Islet precursor cell (in vitro differentiated cells): Measurements from ENCODE around the gene KCNMB2.
"Not testable (repeated sequence)": the region's sequence is repeated elsewhere in the genome, so short reads cannot be mapped to it uniquely, and the experiment has no call there.

Experiments used
- DNase-seq: peaks from one replicate; pipeline ENCODE4 v3.0.0-alpha.2; 2018

KCNMB2 gene

GRCh38 chr3:178826435-178827123 is 290.3 kb downstream of the KCNMB2 start:
- no peak for DNase-seq

GRCh38 chr3:178827285-178827856 is 291.1 kb downstream of the KCNMB2 start:
- no peak for DNase-seq

- DNase-seq = no peak
Observed at GRCh38 chr3:178833695-178834094, 297.5 kb downstream of the KCNMB2 start.

DNA sequence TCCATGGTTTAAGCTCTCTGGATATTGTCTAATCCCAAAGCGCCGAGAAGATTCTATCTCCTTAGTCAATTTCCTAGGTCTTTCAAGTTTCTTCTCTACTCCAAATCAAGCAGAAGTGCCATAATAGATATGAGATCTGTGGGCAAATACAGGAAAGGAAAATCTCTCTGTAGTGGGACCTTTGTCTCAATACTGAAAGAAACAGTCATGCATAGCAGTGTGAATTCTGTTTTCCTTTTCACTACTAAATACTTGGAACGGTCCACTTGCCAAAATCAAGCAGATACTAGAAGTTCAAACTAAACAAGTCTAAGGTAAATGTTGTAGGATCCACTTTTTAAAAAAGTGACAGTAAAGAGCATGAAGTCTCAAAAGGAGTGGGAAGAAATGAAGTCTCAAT is 298.8 kb downstream of the KCNMB2 start:
- DNase-seq = no peak

GRCh38 chr3:178837512-178837911 is 301.3 kb downstream of the KCNMB2 start:
- no peak for DNase-seq

GRCh38 chr3:178840586-178840985 is 304.4 kb downstream of the KCNMB2 start:
- no peak for DNase-seq

- DNase-seq = no peak
Observed at GRCh38 chr3:178841011-178841410, 304.8 kb downstream of the KCNMB2 start.

- DNase-seq = no peak
Observed at GRCh38 chr3:178844916-178845315, 308.7 kb downstream of the KCNMB2 start.

DNA sequence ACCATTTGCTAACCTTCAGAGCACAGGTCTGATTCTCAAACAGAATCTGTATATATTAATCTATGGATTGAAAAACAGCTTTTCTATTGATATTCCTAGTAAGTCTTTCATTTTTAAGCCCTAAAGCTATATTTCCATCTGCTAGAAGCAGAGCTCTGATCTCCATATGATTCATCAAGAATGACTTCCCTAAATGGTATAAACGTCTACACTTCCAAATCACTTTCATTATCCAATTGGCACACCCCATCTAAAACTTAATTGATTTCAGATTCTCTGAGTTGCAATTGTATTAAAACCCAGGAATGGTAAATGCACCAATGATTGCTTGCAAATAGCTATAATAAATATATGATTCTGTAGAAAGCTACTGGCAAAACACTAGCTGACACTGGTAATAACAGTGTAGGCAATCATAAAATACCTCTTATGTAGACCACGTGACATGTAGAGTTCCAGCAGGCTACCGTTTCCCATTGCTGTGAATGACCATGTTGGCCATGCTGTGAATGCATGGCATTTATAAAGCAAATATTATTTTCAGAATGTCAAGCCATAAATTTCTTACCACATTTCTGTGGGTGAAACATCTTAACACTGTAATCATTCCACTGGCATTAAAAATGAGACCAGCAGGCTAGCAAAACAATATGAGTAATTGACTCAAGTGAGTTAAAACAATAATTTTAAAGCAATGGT is 309.3 kb downstream of the KCNMB2 start:
- DNase-seq = no peak

- DNase-seq = no peak
Observed at GRCh38 chr3:178847190-178847589, 311.0 kb downstream of the KCNMB2 start.

DNA sequence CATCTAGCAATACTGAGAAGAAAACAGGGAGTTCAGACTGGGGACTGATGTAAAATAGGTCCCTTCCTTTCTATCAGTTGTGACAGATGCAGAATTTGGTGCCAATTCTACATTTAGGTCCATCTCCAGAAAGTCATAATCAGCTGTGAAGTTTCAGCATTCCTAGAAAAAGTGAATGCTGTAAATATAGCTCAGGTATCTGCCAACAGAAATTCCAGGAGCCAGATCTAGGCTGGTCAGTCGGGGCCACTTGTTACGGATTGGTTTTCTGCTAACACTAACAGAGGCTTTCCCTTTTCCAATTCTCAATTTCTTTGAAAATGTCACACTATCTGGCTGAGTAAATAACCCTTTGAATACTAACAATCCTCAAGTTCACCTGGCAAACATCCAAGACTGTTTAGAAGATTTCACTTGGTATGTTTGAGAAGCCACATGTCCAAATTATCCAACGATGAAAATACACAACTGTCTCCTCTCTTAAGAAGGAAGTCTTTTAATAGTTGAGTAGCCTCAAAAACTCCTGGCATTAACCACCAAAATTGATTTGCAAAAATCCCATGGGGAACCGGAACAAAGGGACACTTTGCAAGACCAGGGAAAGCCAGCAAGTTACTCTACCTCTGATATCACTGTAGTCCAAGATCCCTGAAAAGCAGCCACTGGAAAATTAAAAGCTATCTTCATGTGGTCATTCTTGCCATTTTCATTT is 313.1 kb downstream of the KCNMB2 start:
- no peak for DNase-seq

DNA sequence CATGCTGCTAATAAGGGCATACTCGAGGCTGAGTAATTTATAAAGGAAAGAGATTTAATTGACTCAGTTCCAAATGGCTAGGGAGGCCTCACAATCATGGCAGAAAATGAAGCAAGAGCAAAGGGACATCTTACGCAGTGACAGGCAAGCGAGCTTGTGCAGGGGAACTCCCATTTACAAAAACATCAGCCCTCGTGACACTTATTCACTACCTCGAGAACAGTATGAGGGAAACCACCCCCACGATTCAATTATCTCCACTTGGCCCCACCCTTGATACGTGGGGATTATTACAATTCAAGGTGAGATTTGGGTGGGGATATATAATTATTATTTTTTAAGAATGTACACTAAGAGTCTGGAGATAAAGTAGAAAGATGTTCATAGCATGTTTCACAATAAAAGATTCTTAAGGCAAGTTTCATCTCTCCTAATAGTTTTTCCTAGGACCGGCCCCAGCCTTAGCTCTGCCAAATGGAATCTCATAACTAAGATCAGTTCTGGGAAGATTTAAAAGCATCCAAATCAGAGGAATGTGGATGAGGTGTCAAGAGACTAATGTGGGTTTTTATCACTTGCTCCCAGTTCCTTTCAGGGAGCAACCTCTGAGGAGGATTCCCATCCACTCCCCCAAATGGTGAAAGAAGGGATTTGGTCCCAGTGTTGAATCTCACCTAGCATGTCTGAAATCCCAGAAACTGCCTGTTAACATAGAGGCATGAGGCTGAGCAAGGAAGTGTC is 314.4 kb downstream of the KCNMB2 start:
- no peak for DNase-seq

DNA sequence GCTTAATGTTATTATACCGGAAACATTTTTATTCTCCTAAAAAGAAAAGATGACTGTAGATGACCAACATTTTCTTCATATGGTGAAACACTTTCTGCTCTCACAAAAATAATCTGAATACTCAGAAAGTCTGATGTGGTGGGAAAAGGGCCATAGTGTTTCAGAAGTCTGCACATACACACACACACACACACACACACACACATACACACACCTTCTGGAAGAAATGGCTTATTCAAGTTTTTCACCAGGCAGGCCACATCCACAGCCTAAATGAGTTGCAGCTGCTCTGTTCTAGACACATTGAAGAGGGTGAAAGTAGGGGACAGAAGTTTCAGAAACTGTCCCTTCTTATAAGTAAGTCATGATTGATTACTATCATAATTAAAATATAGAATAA is 315.3 kb downstream of the KCNMB2 start:
- no peak for DNase-seq

- no peak for DNase-seq
Observed at GRCh38 chr3:178856804-178857203, 320.6 kb downstream of the KCNMB2 start.

DNA sequence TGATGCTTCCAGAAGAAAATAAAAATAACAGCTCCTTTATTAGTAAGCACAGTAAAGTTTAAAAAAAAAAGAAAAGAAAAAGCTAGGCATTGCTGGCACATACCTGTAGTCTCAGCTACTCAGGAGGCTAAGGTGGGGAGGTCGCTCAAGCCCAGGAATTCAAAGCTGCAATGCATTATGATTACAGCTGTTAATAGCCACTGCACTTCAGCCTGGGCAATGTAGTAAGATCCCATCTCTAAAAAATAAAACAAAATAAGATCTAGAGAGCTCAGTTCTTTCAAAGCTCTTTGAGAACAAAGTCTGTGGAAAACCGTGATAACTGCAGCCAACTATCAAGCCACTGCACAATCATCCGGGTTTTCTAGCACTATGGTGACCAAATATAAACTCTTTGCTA is 323.1 kb downstream of the KCNMB2 start:
- no peak for DNase-seq

DNA sequence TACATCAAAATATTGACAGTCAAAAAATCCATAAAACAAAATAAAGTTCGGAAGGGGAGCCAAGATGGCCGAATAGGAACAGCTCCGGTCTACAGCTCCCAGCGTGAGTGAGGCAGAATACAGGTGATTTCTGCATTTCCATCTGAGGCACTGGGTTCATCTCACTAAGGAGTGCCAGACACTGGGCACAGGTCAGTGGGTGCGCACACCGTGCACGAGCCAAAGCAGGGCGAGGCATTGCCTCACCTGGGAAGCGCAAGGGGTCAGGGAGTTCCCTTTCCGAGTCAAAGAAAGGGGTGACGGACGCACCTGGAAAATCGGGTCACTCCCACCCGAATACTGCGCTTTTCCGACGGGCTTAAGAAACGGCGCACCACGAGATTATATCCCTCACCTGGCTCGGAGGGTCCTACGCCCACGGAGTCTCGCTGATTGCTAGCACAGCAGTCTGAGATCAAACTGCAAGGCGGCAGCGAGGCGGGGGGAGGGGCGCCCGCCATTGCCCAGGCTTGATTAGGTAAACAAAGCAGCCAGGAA is 323.7 kb downstream of the KCNMB2 start:
- DNase-seq = not testable (repeated sequence)

- DNase-seq = no peak
Observed at GRCh38 chr3:178868681-178869080, 332.4 kb downstream of the KCNMB2 start.

DNA sequence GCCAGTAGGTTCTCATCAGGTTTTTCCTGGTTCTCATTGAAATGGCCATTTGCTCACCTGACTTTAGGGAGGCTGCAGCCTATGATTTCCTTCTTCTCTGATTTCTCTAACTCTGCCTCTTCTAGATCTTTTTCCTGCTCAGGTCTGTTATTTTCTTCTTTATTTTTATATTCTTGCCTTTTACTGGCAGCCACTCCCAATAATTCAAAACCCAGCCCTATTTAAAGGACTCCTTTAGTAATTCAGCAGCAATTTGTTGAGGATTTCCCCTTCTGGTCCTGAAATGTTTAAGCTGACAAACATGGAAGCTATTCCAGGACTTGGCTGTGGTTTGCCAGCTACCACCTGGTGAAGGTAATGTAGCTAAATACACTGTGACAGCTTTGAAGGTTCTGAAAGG is 333.8 kb downstream of the KCNMB2 start:
- no peak for DNase-seq

DNA sequence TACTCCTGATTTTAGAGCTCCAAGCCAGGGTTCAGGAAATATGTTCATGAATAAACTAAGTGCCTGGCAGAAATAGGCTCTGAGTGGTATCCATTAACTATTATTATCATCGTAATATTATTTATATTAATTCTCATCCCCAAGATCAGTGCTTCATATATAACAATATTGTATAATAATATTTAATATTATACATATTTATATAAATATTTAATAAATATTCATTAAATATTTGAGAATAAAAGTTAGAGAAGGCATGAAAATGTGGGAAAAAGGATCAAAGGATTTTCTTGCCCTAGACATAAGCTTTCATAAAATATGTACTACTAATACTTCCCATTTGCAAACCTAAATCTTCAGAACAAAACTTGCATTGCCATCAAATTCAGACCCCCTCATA is 338.9 kb downstream of the KCNMB2 start:
- DNase-seq = no peak

DNA sequence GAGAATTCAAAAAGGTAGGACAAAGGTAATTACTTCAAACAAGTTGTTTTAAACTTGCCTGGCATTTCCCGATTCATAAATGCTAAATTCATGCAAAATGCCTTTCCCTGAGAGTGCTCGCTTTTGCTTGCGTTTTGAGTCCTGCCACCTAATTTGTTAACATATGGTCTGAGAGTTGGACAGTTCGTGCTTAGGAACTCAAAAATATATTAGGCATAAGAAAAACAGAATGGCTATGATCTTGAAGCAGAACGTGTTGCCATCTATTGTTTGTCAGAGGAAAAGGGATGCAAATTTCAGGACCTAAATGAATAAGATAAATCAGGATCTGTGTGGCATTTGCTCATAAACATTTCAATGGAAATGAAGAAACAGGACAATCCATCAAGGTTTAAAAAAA is 339.6 kb downstream of the KCNMB2 start:
- no peak for DNase-seq

GRCh38 chr3:178880274-178880673 is 344.0 kb downstream of the KCNMB2 start:
- DNase-seq = no peak
